A673 (cell line): ENCODE results near the gene RBM27.
"Not testable (repeated sequence)": the region's sequence is repeated elsewhere in the genome, so short reads cannot be mapped to it uniquely, and the experiment has no call there.

Source experiments
- CTCF ChIP-seq: fragments of 300-800, 200-600 bp; sonication (generic); conservative IDR thresholded peaks from 2 replicates; pipeline ENCODE4 v1.5.1; 2017; ENCODE audit warnings: low read depth, mild to moderate bottlenecking, antibody characterized with exemption, low read length, moderate library complexity, mixed read lengths
- EZH2 ChIP-seq: fragments of 200-600 bp; sonication (generic); IDR thresholded peaks from 2 replicates; pipeline ENCODE4 v1.6.1; 2017; ENCODE audit warnings: borderline replicate concordance, low read depth, mild to moderate bottlenecking, mixed read lengths, antibody characterized with exemption, low read length; ENCODE audit not compliant: poor library complexity, severe bottlenecking

- TF ChIP-seq CTCF, EZH2: not testable (repeated sequence)
These were observed 1.6 kb upstream of the RBM27 start for GRCh38 chr5:146201795-146202194.
